T-helper 1 cell (primary cell): Measurements from ENCODE around the gene ITPK1.

Experiments
- DNase-seq, 5 donors: peaks; one replicate each; pipeline ENCODE4 v3.0.0-alpha.2; 2012 to 2020

ITPK1 gene

GRCh38 chr14:93040982-93041381 is 74.7 kb downstream of the ITPK1 start:
- DNase-seq, result no peak

- DNase-seq, result no peak
These were observed 75.3 kb downstream of the ITPK1 start for GRCh38 chr14:93040443-93040842.

- DNase-seq, result no peak
These were observed 75.9 kb downstream of the ITPK1 start for GRCh38 chr14:93039649-93040315.

GRCh38 chr14:93037351-93037750 is 78.4 kb downstream of the ITPK1 start:
- DNase-seq, result no peak

DNA sequence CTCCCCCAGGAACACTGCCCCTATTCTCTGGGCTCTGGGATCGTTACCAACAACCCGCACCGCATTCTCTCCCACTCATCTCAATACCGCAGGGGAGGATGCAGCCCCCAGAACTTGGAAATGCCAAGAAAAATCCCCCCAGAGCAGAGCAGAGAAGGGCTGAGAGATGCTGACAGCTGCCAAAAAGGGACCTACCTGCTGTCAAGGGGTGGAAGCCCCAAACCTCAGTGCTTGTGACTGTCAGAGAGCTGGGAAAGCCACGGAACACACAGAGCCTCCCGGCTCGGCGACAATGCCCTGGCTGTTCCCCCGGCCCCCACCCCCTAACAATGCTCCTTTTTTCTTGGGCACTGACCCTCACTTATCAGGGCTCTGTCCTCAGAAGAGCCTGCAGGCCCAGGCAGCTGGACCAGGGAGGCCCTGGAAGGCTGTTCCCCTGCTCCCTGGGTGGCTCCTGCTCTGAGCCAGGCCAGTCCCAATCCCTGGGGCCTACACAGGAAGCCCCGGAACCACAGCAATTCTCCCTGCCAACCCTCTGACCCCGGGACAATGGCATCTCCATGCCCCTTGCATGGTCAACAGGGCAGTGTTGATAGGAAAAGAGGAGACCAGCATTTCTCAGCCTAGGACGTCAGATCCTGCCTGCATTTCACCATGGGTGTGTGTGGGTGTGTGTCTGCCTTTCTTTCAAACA is 78.9 kb downstream of the ITPK1 start:
- DNase-seq, result no peak

GRCh38 chr14:93035917-93036651 is 79.6 kb downstream of the ITPK1 start:
- DNase-seq, result no peak

- no peak for DNase-seq
These were observed 80.2 kb downstream of the ITPK1 start for GRCh38 chr14:93035585-93035916.

DNA sequence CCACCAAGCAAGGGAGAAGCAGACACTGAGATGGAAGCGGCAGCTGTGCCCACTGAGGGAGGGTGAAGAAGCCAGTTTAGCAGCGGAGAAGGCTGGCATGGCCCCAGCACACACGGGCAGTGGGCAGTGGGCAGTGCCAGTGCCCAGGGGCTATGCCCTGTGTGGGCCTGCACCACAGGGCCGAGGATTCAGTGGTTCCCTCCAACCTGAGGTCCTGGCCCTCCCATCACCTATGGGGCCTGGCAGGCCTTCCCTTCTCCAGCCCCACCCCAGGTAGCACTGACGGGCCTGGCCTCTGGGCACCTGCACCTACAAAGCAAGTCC is 81.1 kb downstream of the ITPK1 start:
- DNase-seq, result no peak

DNA sequence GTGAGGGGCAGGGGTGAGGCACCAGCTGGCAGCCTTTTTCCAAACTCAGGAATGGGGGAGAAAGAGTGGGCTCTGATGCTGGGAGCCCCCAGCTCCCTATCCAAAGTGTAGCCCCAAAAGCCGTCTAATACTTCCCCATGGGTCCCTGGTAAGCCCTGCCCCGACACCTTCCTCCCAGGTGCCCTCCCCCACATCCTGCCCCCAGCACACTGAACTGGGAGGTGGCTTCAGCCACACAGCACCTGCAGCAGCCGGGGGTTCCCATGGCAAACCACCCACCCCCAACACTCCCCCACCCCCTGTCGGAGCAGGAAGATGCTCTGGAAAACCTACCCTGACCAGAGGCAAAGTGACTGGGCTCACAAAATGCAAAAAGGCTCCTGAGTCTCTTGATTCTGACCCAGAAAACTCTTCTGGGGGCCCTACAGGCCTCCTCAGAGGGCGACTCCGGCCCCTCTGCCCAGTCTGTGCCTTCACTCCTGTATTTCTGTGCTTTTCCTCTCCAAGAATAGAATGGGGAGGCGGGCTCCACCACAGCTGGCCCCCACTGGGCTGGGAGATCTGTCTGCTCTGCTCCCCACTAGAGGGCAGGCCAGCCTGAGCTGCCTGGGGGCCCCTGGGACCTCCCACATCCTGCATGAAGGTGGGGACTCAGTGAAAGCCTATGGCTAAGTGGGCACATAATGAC is 81.6 kb downstream of the ITPK1 start:
- peak in 1 of 5 donors; percentile 8 for DNase-seq

DNA sequence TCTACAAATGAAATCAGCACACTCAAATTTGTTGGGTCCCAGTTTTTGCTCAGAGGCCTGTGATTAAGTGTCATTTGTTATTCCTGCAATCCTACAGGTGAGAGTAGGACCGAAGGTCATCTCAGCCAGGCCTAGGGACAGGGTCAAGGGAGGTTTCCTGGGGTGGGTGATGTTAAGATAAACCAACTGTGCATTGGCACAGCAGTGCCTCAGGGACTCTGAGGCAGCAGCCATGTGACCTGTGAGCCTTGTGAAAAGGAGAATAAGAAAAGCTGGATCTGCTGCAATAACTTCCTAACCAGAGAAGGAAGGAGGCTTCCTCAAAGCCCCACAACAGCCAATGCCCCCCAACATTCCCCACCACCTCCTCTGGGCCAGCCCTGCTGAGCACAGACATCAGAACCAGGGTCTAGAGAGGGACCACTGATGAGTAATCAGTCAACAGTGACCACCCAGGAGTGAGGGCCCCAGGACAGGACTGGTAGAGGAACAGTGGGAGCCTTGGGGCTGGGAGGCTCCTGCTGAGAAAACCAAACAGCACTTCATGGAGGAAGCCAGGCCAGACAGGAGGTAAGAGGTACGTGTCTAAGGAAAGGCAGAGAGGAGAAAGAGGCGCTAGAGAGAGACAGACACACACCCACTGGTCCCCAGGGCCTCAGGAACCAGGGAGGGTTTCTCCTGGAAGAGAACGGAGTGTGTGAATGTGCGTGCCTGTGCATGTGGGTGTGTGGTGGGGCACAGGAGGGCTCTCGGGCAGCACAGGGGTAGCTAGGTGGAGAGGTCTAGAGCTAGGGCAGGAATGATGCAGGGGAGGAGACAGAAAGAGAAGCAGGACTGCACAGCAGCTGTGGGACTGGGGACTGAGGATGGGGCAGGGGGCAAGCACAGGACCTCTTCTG is 82.4 kb downstream of the ITPK1 start:
- no peak for DNase-seq

DNA sequence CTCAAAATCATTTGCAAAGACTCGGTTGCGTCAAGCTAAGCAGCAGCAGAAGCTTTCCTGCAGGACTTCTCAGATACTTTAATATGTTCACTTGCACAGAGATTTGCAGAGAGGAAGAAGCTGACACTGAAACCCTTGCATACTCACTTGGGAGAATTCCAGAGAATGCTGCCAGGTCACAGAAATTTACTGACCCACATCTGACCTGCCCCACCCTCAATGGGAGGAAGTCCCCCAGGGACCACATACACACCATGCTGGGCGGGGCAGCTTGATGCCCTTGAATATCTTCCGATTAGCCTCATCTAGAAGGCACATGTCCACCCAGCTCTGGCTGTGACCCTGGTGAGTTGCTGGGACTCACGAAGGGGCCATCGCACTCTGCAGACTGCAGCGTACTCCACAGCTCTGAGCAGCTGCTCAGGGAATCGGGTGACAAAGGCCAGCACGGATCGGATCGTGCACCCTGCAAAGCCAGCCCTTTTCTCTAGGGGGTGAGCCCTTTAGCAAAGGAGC is 83.2 kb downstream of the ITPK1 start:
- no peak for DNase-seq

DNA sequence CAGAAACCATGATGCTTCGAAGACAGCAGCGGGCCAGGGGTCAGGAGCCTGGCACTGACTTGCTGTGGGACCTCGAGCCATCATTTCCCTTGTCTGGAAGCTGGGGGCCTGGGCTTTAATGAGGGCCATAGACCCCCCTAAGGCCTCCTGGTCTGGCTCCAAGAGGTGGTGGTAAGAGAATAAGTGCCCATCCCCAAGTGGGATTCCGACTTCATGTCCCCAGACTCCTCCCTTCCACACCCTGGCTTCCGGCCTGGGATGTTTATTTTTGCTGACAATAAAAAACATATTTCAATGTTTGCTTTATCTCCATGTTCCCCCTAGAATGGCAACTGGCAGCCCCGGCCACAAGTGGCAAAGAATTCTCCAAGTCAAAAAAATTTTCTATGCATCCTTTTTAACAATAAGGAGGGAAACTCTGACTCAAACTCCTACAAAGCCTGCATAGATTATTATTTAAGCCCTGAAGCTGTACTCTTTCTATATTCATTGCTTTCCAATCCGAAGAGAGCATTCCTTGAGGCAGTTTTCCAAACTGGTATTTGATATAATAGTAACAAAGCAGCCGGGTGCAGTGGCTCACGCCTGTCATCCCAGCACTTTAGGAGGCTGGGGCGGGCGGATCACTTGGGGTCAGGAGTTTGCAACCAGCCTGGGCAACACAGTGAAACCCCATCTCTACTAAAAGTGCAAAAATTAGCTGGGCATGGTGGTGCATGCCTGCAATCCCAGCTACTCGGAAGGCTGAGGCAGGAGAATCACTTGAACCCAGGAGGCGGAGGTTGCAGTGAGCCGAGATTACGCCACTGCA is 84.0 kb downstream of the ITPK1 start:
- DNase-seq, result no peak

- no peak for DNase-seq
These were observed 85.0 kb downstream of the ITPK1 start for GRCh38 chr14:93030761-93031160.

- DNase-seq, result no peak
These were observed 85.7 kb downstream of the ITPK1 start for GRCh38 chr14:93029911-93030508.

- no peak for DNase-seq
These were observed 86.3 kb downstream of the ITPK1 start for GRCh38 chr14:93029417-93029816.

DNA sequence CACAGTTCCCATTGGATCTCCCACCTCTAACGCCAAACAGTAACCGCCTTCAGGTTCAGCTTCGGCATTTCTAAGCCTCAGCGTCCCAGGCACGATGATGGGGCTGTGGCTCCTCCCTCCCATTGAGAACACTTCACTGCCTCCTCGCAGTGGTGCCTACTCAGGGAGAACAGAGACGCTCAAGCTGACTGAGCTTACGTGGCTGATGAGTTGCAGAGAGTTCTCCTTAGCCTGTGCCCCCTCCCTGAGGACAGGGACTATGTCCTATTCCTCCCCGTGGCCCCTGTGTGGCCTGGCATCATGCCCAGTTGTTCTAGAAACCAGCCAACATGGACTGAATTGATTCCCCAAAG is 87.0 kb downstream of the ITPK1 start:
- DNase-seq, result no peak

DNA sequence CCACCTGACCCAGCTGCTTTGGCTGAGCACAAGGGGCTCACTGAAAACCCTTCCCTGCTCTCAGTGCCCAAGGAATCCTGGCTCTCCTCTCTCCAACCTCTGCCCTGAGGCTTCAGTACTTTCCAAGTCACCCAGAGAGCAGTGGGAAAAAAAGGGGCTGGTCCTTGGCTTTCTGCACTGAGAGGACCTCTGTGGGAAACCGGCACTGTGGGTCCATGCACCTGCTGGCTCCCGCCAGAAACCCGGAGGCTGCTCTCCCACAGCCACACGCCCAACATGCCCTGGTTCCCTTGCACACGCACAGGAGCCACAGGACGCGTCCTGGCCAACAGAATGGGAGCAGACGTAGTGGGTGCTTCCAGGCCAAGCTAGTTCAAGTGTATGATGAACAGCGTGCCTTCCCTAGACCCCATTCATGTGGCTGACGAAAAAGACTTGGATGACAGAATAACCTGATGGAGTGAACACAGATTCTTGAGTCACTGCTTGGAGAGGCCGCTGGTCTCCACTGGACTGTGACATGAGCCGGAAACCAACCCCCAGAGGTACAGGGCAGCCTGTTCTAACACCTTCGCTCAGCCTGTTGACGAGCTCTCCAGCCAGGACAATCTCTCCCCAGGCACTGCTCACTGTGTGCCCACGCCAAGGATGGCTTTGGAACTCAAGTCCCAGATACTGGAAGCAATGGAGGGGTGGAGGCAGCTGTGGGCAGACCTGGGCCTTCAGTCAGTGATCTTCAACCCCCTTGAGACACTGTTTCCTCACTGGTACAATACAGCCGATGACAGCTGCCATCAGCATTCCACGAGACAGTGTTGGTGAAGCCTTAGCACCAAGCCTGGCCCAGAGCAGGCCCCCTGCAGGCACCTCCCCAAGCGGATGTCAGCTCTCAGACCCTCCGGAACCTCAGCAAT is 87.7 kb downstream of the ITPK1 start:
- no peak for DNase-seq

DNA sequence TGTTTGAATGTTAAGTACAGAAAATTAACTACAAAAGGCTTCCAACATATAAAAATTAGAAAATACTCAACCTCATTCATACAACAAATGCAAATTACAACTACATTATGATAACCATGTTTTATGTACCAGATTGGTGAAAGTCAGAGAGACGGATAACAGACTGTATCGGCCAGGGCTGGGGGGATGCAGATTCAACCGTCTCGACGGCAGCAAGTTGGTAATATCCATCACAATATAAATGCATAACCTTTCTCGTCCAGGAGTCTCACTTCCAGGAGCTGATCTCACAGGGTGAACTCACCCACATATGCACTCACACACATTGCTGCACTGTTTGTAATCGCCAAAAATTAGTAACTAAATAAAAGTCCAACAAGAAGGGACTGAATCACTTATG is 89.4 kb downstream of the ITPK1 start:
- no peak for DNase-seq

DNA sequence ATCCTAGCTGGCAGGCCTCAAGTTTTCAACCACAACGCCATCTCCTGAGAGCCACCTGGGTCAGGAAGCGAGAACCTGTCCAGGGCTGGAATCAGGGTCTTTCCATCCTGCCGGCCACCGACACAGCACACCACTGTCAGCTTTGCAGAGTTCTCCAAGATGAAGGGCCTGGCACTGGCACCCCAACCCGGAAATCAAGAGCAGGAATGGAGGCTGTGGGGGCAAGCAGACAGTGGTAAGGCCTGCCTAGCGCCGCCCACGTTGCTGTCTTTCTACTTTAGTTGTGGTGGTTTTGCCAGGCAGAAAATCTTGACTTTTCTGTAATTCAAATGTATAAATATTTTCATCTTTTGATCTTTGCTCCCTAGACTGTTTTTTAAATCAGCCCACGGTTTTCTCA is 90.7 kb downstream of the ITPK1 start:
- DNase-seq, result no peak

DNA sequence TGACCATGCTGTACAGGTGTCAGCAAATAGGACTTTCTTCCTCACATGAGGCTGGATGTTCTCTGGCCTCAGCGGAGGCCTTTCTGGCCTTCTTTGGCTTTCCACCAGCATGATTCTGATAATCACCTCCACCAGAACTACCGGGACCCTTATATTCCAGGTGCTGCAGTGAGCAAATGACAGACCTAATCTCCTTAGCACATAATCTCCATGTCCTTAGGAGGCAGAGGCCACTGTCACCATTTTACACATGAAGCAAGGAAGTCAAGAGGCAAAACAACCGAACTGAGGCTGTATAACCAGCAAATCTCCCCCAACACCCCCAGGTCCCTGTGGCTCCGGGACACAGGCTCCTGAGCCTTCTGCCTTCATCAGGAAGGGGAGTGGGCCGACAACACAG is 91.2 kb downstream of the ITPK1 start:
- DNase-seq, result no peak
